ENCODE results near the gene PLA2G4C. TPM values are rescaled to one million over a fixed set of nuclear protein-coding genes. Genes with fewer than 3 reads are reported as not detected.
A peak's percentile ranks its signal among the peaks of the same experiment; 100 is the strongest.

PLA2G4C gene
- total RNA-seq, 4 donors from 2014 or later, result 3.8 to 15.6 (median 9.7) TPM

DNA sequence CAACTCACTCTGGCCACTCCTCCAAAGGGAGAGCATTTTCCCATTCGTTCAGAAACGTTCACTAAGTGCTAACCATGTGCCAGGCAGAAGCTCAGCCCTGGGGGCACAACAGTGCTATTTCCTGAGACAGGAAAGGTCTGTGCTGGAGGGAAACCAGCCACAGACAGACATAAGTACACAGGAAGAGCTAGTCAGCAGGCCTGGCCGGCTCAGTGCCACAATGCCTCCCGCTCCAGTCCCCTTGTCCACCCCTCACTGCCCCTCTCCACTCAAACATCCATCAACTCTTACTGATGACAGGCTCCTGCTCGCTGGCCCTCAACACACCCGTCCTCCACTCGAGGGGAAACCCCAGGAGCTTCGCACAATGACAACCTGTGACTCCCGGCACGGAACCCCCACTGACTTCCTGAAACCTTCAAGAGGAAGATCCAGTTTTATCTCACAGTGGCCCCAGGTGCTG, 11.3 kb upstream of the PLA2G4C start:
- peaks cover 0 to 35% of the 10 kb centered on the region in 2 donors for H3K36me3 ChIP-seq
- TF ChIP-seq POLR2AphosphoS5 (IDR thresholded peaks at IDR 0.05), result no peak
- TF ChIP-seq, protein P1, sequence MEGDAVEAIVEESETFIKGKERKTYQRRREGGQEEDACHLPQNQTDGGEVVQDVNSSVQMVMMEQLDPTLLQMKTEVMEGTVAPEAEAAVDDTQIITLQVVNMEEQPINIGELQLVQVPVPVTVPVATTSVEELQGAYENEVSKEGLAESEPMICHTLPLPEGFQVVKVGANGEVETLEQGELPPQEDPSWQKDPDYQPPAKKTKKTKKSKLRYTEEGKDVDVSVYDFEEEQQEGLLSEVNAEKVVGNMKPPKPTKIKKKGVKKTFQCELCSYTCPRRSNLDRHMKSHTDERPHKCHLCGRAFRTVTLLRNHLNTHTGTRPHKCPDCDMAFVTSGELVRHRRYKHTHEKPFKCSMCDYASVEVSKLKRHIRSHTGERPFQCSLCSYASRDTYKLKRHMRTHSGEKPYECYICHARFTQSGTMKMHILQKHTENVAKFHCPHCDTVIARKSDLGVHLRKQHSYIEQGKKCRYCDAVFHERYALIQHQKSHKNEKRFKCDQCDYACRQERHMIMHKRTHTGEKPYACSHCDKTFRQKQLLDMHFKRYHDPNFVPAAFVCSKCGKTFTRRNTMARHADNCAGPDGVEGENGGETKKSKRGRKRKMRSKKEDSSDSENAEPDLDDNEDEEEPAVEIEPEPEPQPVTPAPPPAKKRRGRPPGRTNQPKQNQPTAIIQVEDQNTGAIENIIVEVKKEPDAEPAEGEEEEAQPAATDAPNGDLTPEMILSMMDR (IDR thresholded peaks at IDR 0.05), result no peak
- TF ChIP-seq POLR2A (IDR thresholded peaks at IDR 0.05), result no peak
- TF ChIP-seq EP300 (IDR thresholded peaks at IDR 0.05), result no peak
- no peaks in the 10 kb centered on the region for H3K27me3 ChIP-seq
- ATAC-seq, result peak; percentile 48
- no peak overlapping the region for H3K4me3 ChIP-seq
- WGBS, 2 donors (ENCODE audit: low coverage in 1 of 2), result 50 to 80% methylated on average over 2 to 7 of the region's 10 CpGs
- H3K9me3 ChIP-seq, result no peaks in the 10 kb centered on the region
- H3K27ac ChIP-seq, result no peak overlapping the region
- peaks cover 0 to 5% (median 0%) of the 10 kb centered on the region in 3 donors for H3K4me1 ChIP-seq

DNA sequence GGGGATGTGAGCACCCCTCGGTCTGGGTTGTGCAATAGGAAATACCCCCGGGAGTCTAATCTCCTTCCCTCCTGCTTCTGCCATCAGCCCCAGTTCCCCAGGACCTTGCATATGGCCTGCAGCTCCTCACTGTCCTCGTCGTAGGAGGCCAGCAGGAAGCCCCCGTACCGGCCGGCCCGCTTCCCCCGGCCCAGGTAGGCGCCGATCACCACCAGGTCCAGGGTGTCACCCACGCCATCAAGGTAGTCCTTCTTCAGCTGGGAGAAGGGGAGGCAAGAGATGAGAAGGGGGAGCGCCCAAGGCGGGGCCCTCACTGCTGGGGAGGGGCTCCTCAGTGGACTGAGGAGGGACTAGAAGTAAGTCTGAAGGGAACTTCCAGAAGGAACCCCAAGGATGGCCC, 10.4 kb upstream of the PLA2G4C start:
- no peak overlapping the region for H3K27ac ChIP-seq
- no peak overlapping the region for H3K4me3 ChIP-seq
- peaks cover 0 to 5% (median 0%) of the 10 kb centered on the region in 3 donors for H3K4me1 ChIP-seq
- H3K27me3 ChIP-seq, result no peaks in the 10 kb centered on the region
- H3K9me3 ChIP-seq, result no peaks in the 10 kb centered on the region
- peaks cover 0 to 36% of the 10 kb centered on the region in 2 donors for H3K36me3 ChIP-seq
- no peak for TF ChIP-seq POLR2A (IDR thresholded peaks at IDR 0.05)
- TF ChIP-seq EP300 (IDR thresholded peaks at IDR 0.05), result no peak
- no peak for TF ChIP-seq POLR2AphosphoS5 (IDR thresholded peaks at IDR 0.05)
- TF ChIP-seq, protein P1 (IDR thresholded peaks at IDR 0.05), result no peak
- ATAC-seq, result no peak
- 81 to 91% methylated on average over 4 to 5 of the region's 14 CpGs for WGBS, 2 donors (ENCODE audit: low coverage in 1 of 2)

DNA sequence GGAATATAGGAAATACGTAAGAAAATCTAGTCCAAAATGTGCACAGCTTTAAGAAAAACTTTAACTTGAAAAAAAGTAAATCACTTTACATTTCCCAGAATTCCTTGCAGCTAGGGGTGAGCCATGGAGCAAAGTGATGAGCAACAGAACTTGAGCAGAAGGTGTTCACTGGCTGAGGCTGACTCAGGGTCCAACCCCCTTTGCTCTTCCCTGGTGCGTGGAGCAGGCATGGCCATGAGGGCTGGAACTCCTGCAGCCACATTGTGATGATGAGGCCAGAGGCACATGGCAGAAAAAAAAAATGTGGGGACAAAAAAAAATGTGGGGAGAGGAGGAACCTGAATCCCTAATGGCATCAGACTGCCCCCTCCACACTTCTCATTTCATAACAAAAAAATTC, 9.9 kb upstream of the PLA2G4C start:
- Histone ChIP-seq H3K4me3 (no peak overlapping the region), H3K4me1 (peaks cover 0 to 5% (median 0%) of the 10 kb centered on the region in 3 donors), H3K9me3 (no peaks in the 10 kb centered on the region), H3K36me3 (peaks cover 0 to 40% of the 10 kb centered on the region in 2 donors), H3K27me3 (no peaks in the 10 kb centered on the region), H3K27ac (no peak overlapping the region)
- TF ChIP-seq POLR2AphosphoS5 (IDR thresholded peaks at IDR 0.05) (no peak), POLR2A (IDR thresholded peaks at IDR 0.05) (no peak)
- TF ChIP-seq, protein P1 (IDR thresholded peaks at IDR 0.05), result no peak
- WGBS, 2 donors (ENCODE audit: low coverage in 1 of 2), result 89 to 92% methylated on average over 2 of the region's 2 CpGs
- ATAC-seq, result no peak

DNA sequence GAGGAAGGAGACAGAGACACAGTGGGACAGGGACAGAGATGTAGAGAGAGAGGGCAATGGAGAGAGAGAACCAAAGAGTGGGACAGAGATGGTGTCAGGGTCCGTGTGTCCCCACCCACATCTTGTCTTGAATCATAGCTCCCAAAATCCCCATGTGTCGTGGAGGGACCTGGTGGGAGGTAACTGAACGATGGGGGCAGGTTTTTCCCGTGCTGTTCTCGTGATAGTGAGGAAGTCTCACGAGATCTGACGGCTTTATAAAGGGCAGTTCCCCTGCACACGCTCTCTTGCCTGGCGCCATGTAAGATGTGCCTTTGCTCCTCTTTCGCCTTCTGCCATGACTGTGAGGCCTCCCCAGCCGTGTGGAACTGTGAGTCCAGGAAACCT, 7.5 kb upstream of the PLA2G4C start:
- 71 to 85% methylated on average over 4 to 10 of the region's 11 CpGs for WGBS, 2 donors (ENCODE audit: low coverage in 1 of 2)
- ATAC-seq, result no peak
- Histone ChIP-seq H3K27me3 (no peaks in the 10 kb centered on the region), H3K4me1 (no peaks in the 10 kb centered on the region), H3K4me3 (no peak overlapping the region), H3K27ac (no peak overlapping the region), H3K9me3 (no peaks in the 10 kb centered on the region), H3K36me3 (peaks cover 0 to 34% of the 10 kb centered on the region in 2 donors)
- no peak for TF ChIP-seq EP300 (IDR thresholded peaks at IDR 0.05)
- no peak for TF ChIP-seq POLR2A (IDR thresholded peaks at IDR 0.05)
- TF ChIP-seq, protein P1 (IDR thresholded peaks at IDR 0.05), result no peak

DNA sequence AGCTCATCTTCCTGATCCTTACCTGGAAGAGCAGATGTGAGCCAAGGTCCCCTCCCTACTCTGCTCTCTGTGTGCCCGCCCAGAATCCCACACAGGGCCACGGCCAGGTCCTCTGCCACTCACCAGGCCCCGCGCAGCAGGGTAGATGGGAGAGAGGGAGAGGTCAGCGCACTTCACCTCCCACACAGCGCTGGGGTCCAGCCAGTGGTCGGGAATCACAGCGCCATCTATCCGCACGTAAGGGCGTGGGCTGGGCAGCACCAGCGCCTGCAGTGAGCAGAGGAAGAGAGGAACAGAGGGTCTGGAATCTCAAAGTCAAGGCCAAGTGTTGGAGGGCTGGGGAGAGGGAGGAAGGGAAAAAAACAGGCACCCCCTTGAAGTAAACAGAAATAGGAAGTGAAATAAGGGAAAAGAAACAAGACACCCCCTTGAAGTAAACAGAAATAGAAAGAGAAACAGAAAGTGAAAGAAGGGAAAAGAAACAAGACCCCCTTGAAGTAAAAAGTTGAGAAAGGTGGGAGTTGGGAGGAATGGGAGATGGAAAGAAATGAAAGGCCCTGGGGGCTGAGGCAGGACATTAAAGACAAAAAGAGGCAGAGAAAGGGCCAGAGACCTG, 7.0 kb upstream of the PLA2G4C start:
- no peak for ATAC-seq
- H3K27me3 ChIP-seq, result no peaks in the 10 kb centered on the region
- no peaks in the 10 kb centered on the region for H3K9me3 ChIP-seq
- WGBS, 2 donors (ENCODE audit: low coverage in 1 of 2), result 60 to 70% methylated on average over 1 to 5 of the region's 12 CpGs
- TF ChIP-seq, protein P1 (IDR thresholded peaks at IDR 0.05), result no peak
- no peak for TF ChIP-seq POLR2AphosphoS5 (IDR thresholded peaks at IDR 0.05)
- no peak for TF ChIP-seq EP300 (IDR thresholded peaks at IDR 0.05)
- no peak for TF ChIP-seq POLR2A (IDR thresholded peaks at IDR 0.05)
- H3K27ac ChIP-seq, result no peak overlapping the region
- no peaks in the 10 kb centered on the region for H3K4me1 ChIP-seq
- H3K36me3 ChIP-seq, result peaks cover 0 to 29% of the 10 kb centered on the region in 2 donors
- no peak overlapping the region for H3K4me3 ChIP-seq

Measured in gastroesophageal sphincter (tissue), 4 donors.